ENCODE data around the gene TTBK2.

The TTBK2 gene

GRCh38 chr15:42724276-42724675 is 196.3 kb downstream of the TTBK2 start:
- H3K4me1 Mint-ChIP-seq (ENCODE audit: low read depth) = no peaks in the 10 kb centered on the region
- H3K27me3 Mint-ChIP-seq = no peaks in the 10 kb centered on the region
- H3K9me3 Mint-ChIP-seq = no peaks in the 10 kb centered on the region
- no peak overlapping the region for H3K4me3 Mint-ChIP-seq
- no peak overlapping the region for H3K27ac Mint-ChIP-seq
- peaks cover 46% of the 10 kb centered on the region for H3K36me3 Mint-ChIP-seq (ENCODE audit: low read depth)

GRCh38 chr15:42723068-42723467 is 197.5 kb downstream of the TTBK2 start:
- H3K4me1 Mint-ChIP-seq (ENCODE audit: low read depth) = no peaks in the 10 kb centered on the region

GRCh38 chr15:42721916-42722315 is 198.7 kb downstream of the TTBK2 start:
- no peaks in the 10 kb centered on the region for H3K4me1 Mint-ChIP-seq (ENCODE audit: low read depth)
- peaks cover 37% of the 10 kb centered on the region for H3K36me3 Mint-ChIP-seq (ENCODE audit: low read depth)
- no peak overlapping the region for H3K4me3 Mint-ChIP-seq
- no peak overlapping the region for H3K27ac Mint-ChIP-seq
- no peaks in the 10 kb centered on the region for H3K27me3 Mint-ChIP-seq
- no peaks in the 10 kb centered on the region for H3K9me3 Mint-ChIP-seq

More at GRCh38 chr15:42723068-42723467, 197.5 kb downstream of the TTBK2 start:
- Mint-ChIP-seq H3K36me3 (ENCODE audit: low read depth) (peaks cover 42% of the 10 kb centered on the region), H3K4me3 (no peak overlapping the region), H3K27ac (no peak overlapping the region), H3K9me3 (no peaks in the 10 kb centered on the region), H3K27me3 (no peaks in the 10 kb centered on the region)

GRCh38 chr15:42721016-42721415 is 199.6 kb downstream of the TTBK2 start:
- no peaks in the 10 kb centered on the region for H3K27me3 Mint-ChIP-seq
- H3K9me3 Mint-ChIP-seq = no peaks in the 10 kb centered on the region
- no peak overlapping the region for H3K4me3 Mint-ChIP-seq
- no peaks in the 10 kb centered on the region for H3K4me1 Mint-ChIP-seq (ENCODE audit: low read depth)
- H3K27ac Mint-ChIP-seq = no peak overlapping the region
- peaks cover 33% of the 10 kb centered on the region for H3K36me3 Mint-ChIP-seq (ENCODE audit: low read depth)

GRCh38 chr15:42720071-42720470 is 200.5 kb downstream of the TTBK2 start:
- H3K36me3 Mint-ChIP-seq (ENCODE audit: low read depth) = peaks cover 26% of the 10 kb centered on the region
- H3K27ac Mint-ChIP-seq = peak overlapping the region; percentile 56
- H3K4me1 Mint-ChIP-seq (ENCODE audit: low read depth) = no peaks in the 10 kb centered on the region
- no peak overlapping the region for H3K4me3 Mint-ChIP-seq
- no peaks in the 10 kb centered on the region for H3K9me3 Mint-ChIP-seq
- H3K27me3 Mint-ChIP-seq = no peaks in the 10 kb centered on the region

GRCh38 chr15:42719043-42719442 is 201.5 kb downstream of the TTBK2 start:
- H3K4me3 Mint-ChIP-seq = no peak overlapping the region
- H3K27ac Mint-ChIP-seq = no peak overlapping the region
- no peaks in the 10 kb centered on the region for H3K27me3 Mint-ChIP-seq
- no peaks in the 10 kb centered on the region for H3K9me3 Mint-ChIP-seq
- H3K36me3 Mint-ChIP-seq (ENCODE audit: low read depth) = peaks cover 17% of the 10 kb centered on the region
- no peaks in the 10 kb centered on the region for H3K4me1 Mint-ChIP-seq (ENCODE audit: low read depth)

- peaks cover 10% of the 10 kb centered on the region for H3K36me3 Mint-ChIP-seq (ENCODE audit: low read depth)
- H3K27ac Mint-ChIP-seq = no peak overlapping the region
- no peaks in the 10 kb centered on the region for H3K9me3 Mint-ChIP-seq
- no peaks in the 10 kb centered on the region for H3K27me3 Mint-ChIP-seq
- no peak overlapping the region for H3K4me3 Mint-ChIP-seq
- no peaks in the 10 kb centered on the region for H3K4me1 Mint-ChIP-seq (ENCODE audit: low read depth)
Observed at GRCh38 chr15:42716626-42717025, 204.0 kb downstream of the TTBK2 start.

- peaks cover 10% of the 10 kb centered on the region for H3K36me3 Mint-ChIP-seq (ENCODE audit: low read depth)
- no peaks in the 10 kb centered on the region for H3K9me3 Mint-ChIP-seq
- no peaks in the 10 kb centered on the region for H3K4me1 Mint-ChIP-seq (ENCODE audit: low read depth)
- H3K27me3 Mint-ChIP-seq = no peaks in the 10 kb centered on the region
- no peak overlapping the region for H3K27ac Mint-ChIP-seq
- H3K4me3 Mint-ChIP-seq = no peak overlapping the region
Observed at GRCh38 chr15:42716125-42716524, 204.5 kb downstream of the TTBK2 start.

GRCh38 chr15:42712584-42712983 is 208.0 kb downstream of the TTBK2 start:
- Mint-ChIP-seq H3K27me3 (no peaks in the 10 kb centered on the region), H3K36me3 (ENCODE audit: low read depth) (no peaks in the 10 kb centered on the region), H3K4me3 (no peak overlapping the region), H3K27ac (no peak overlapping the region), H3K4me1 (ENCODE audit: low read depth) (no peaks in the 10 kb centered on the region), H3K9me3 (no peaks in the 10 kb centered on the region)

GRCh38 chr15:42711746-42712145 is 208.8 kb downstream of the TTBK2 start:
- no peaks in the 10 kb centered on the region for H3K36me3 Mint-ChIP-seq (ENCODE audit: low read depth)
- H3K4me3 Mint-ChIP-seq = no peak overlapping the region
- no peak overlapping the region for H3K27ac Mint-ChIP-seq
- no peaks in the 10 kb centered on the region for H3K9me3 Mint-ChIP-seq
- no peaks in the 10 kb centered on the region for H3K27me3 Mint-ChIP-seq
- H3K4me1 Mint-ChIP-seq (ENCODE audit: low read depth) = no peaks in the 10 kb centered on the region

- no peaks in the 10 kb centered on the region for H3K9me3 Mint-ChIP-seq
- H3K4me1 Mint-ChIP-seq (ENCODE audit: low read depth) = no peaks in the 10 kb centered on the region
- H3K27ac Mint-ChIP-seq = no peak overlapping the region
Observed at GRCh38 chr15:42710662-42711061, 209.9 kb downstream of the TTBK2 start.

GRCh38 chr15:42707873-42708544 is 212.6 kb downstream of the TTBK2 start:
- H3K9me3 Mint-ChIP-seq = no peaks in the 10 kb centered on the region
- H3K36me3 Mint-ChIP-seq (ENCODE audit: low read depth) = peaks cover 3% of the 10 kb centered on the region
- H3K4me1 Mint-ChIP-seq (ENCODE audit: low read depth) = no peaks in the 10 kb centered on the region
- H3K27me3 Mint-ChIP-seq = no peaks in the 10 kb centered on the region
- no peak overlapping the region for H3K27ac Mint-ChIP-seq
- no peak overlapping the region for H3K4me3 Mint-ChIP-seq

More at GRCh38 chr15:42710662-42711061, 209.9 kb downstream of the TTBK2 start:
- H3K4me3 Mint-ChIP-seq = no peak overlapping the region
- no peaks in the 10 kb centered on the region for H3K27me3 Mint-ChIP-seq
- no peaks in the 10 kb centered on the region for H3K36me3 Mint-ChIP-seq (ENCODE audit: low read depth)

GRCh38 chr15:42707068-42707467 is 213.5 kb downstream of the TTBK2 start:
- Mint-ChIP-seq H3K27me3 (no peaks in the 10 kb centered on the region), H3K4me1 (ENCODE audit: low read depth) (no peaks in the 10 kb centered on the region), H3K4me3 (no peak overlapping the region), H3K27ac (peak overlapping the region; percentile 14), H3K9me3 (no peaks in the 10 kb centered on the region), H3K36me3 (ENCODE audit: low read depth) (peaks cover 3% of the 10 kb centered on the region)

- Mint-ChIP-seq H3K4me1 (ENCODE audit: low read depth) (no peaks in the 10 kb centered on the region), H3K27ac (no peak overlapping the region), H3K36me3 (ENCODE audit: low read depth) (peaks cover 9% of the 10 kb centered on the region), H3K27me3 (no peaks in the 10 kb centered on the region), H3K4me3 (no peak overlapping the region), H3K9me3 (no peaks in the 10 kb centered on the region)
Observed at GRCh38 chr15:42705336-42705735, 215.2 kb downstream of the TTBK2 start.

GRCh38 chr15:42704492-42704926 is 216.1 kb downstream of the TTBK2 start:
- H3K27ac Mint-ChIP-seq = no peak overlapping the region

GRCh38 chr15:42696626-42697025 is 224.0 kb downstream of the TTBK2 start:
- H3K27ac Mint-ChIP-seq = no peak overlapping the region
- no peaks in the 10 kb centered on the region for H3K27me3 Mint-ChIP-seq
- no peaks in the 10 kb centered on the region for H3K9me3 Mint-ChIP-seq
- no peak overlapping the region for H3K4me3 Mint-ChIP-seq
- peaks cover 11% of the 10 kb centered on the region for H3K36me3 Mint-ChIP-seq (ENCODE audit: low read depth)
- H3K4me1 Mint-ChIP-seq (ENCODE audit: low read depth) = peaks cover under 1% of the 10 kb centered on the region

More at GRCh38 chr15:42704492-42704926, 216.1 kb downstream of the TTBK2 start:
- no peaks in the 10 kb centered on the region for H3K9me3 Mint-ChIP-seq
- no peaks in the 10 kb centered on the region for H3K4me1 Mint-ChIP-seq (ENCODE audit: low read depth)
- no peak overlapping the region for H3K4me3 Mint-ChIP-seq
- H3K27me3 Mint-ChIP-seq = no peaks in the 10 kb centered on the region
- H3K36me3 Mint-ChIP-seq (ENCODE audit: low read depth) = peaks cover 14% of the 10 kb centered on the region
